ENCODE measurements around the gene MYL5. TPM values are rescaled to one million over a fixed set of nuclear protein-coding genes. Genes with fewer than 3 reads are reported as not detected.
"Not testable (repeated sequence)": the region's sequence is repeated elsewhere in the genome, so short reads cannot be mapped to it uniquely, and the experiment has no call there.

The MYL5 gene
- total RNA-seq, 2 experiments from 2014 or later, result 14.7 to 17.8 TPM

GRCh38 chr4:666436-666810, 7.9 kb upstream of the MYL5 start:
- Mint-ChIP-seq H3K27me3 (no peaks in the 10 kb centered on the region), H3K36me3 (ENCODE audit: low read depth) (peaks cover 12% of the 10 kb centered on the region), H3K4me1 (ENCODE audit: low read depth) (peaks cover 21% of the 10 kb centered on the region), H3K27ac (no peak overlapping the region), H3K9me3 (no peaks in the 10 kb centered on the region), H3K4me3 (no peak overlapping the region)
- DNase-seq, result no peak
- ChIA-PET CTCF (interaction anchor here (0.8 to 3.2 kb wide), 2 partner anchors 8 to 63 kb away, joined by 3 to 7 read pairs; partner anchors contain the start of genes ATP5ME and MYL5), POLR2A (interaction anchor here (4.6 kb wide), 1 partner anchor 7 kb away, joined by 34 read pairs; the partner anchor contains the start of genes ATP5ME and MYL5)
- ATAC-seq, result no peak
- intact Hi-C loops (cut with micrococcal nuclease), result no loop called here
- TF ChIP-seq, protein P1, sequence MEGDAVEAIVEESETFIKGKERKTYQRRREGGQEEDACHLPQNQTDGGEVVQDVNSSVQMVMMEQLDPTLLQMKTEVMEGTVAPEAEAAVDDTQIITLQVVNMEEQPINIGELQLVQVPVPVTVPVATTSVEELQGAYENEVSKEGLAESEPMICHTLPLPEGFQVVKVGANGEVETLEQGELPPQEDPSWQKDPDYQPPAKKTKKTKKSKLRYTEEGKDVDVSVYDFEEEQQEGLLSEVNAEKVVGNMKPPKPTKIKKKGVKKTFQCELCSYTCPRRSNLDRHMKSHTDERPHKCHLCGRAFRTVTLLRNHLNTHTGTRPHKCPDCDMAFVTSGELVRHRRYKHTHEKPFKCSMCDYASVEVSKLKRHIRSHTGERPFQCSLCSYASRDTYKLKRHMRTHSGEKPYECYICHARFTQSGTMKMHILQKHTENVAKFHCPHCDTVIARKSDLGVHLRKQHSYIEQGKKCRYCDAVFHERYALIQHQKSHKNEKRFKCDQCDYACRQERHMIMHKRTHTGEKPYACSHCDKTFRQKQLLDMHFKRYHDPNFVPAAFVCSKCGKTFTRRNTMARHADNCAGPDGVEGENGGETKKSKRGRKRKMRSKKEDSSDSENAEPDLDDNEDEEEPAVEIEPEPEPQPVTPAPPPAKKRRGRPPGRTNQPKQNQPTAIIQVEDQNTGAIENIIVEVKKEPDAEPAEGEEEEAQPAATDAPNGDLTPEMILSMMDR (IDR thresholded peaks at IDR 0.05), result no peak

DNA sequence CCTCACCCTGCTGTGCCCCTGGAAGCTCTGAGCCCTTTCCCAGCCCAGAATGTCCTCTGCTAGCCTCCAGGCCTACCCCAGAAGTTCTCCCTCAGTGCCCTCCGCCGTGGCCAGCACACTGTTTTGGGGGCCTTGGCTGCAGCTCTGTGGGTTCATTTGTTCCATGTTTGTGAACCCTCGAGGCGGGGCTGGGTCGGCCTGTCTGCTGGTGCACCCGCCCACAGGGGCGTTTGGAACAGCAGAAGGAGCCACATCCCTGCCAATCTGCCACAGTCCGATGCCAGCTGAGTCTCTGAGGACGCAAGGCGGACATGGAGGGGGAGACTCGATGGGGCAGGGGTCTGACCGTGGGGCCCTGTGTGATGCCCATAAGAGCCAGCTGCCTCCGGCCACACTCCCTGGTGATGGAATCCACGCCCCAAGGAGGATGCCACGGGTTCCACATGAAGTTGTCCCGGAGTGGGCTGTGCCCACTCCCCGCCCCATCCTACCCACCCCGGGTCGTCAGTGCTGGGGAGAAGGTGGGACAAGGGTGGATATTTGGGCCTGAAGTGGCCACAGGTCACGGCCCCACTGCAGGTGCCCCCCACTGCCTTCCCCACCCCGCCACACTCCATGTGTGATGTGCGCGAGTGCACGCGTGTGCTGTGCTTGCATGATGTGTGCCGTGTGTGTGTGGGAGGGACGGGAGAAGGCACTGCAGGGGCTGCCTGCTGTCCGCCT, 7.4 kb upstream of the MYL5 start:
- no peak overlapping the region for H3K4me3 Mint-ChIP-seq
- H3K9me3 Mint-ChIP-seq, result no peaks in the 10 kb centered on the region
- peaks cover 21% of the 10 kb centered on the region for H3K4me1 Mint-ChIP-seq (ENCODE audit: low read depth)
- H3K36me3 Mint-ChIP-seq (ENCODE audit: low read depth), result peaks cover 17% of the 10 kb centered on the region
- ATAC-seq (no peak), DNase-seq (no peak)
- POLR2A ChIA-PET, result no interaction called here
- intact Hi-C loops (cut with micrococcal nuclease), result no loop called here
- TF ChIP-seq, protein P1 (IDR thresholded peaks at IDR 0.05), result no peak
- no peaks in the 10 kb centered on the region for H3K27me3 Mint-ChIP-seq
- CTCF ChIA-PET, result interaction anchor here (3.2 kb wide), 1 partner anchor 64 kb away, joined by 7 read pairs; no protein-coding TSS in a partner anchor
- no peak overlapping the region for H3K27ac Mint-ChIP-seq

DNA sequence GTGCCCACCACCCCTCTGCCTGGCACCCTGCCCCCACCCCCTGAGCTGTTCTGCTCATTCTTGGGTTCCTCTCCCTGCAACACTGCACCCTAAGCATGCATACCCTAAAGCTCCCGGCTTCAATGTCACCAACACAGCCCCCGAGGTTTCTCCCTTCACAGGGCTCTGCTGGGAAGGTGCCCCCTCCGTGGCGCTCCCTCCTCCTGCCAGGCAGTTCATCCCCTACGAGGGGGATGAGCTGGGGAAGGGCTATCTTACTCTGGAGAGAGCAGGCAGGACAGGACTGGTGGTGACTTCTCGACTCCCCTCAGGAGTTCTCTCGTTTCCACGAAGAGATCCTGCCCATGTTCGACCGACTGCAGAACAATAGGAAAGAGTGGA, 6.8 kb upstream of the MYL5 start:
- DNase-seq (no peak), ATAC-seq (no peak)
- H3K27me3 Mint-ChIP-seq, result no peaks in the 10 kb centered on the region
- no peak overlapping the region for H3K4me3 Mint-ChIP-seq
- CTCF ChIA-PET, result no interaction called here
- no peak overlapping the region for H3K27ac Mint-ChIP-seq
- H3K4me1 Mint-ChIP-seq (ENCODE audit: low read depth), result peaks cover 18% of the 10 kb centered on the region
- H3K9me3 Mint-ChIP-seq, result no peaks in the 10 kb centered on the region
- peaks cover 19% of the 10 kb centered on the region for H3K36me3 Mint-ChIP-seq (ENCODE audit: low read depth)
- TF ChIP-seq, protein P1 (IDR thresholded peaks at IDR 0.05), result no peak
- POLR2A ChIA-PET, result no interaction called here
- intact Hi-C loops (cut with micrococcal nuclease), result no loop called here

DNA sequence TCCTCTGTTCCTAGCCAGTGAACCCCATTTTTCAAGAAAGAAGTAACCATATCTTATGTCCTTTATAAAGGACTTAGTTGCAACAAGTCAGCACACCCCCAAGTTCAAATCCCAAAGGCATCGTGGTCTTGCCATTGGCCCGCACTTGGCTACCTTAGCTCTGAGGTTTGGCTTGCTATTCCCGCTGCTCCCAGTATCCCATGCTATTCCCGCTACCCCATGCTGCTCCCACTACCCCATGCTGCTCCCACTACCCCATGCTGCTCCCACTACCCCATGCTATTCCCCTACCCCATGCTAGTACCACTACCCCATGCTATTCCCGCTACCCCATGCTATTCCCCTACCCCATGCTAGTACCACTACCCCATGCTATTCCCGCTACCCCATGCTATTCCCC, 6.1 kb upstream of the MYL5 start:
- H3K27me3 Mint-ChIP-seq; DNase-seq; CTCF ChIA-PET; intact Hi-C loops (cut with micrococcal nuclease); H3K4me3 Mint-ChIP-seq; ATAC-seq; POLR2A ChIA-PET; H3K27ac Mint-ChIP-seq; H3K9me3 Mint-ChIP-seq: not testable (repeated sequence)
- peaks cover 22% of the 10 kb centered on the region for H3K36me3 Mint-ChIP-seq (ENCODE audit: low read depth)
- peaks cover 18% of the 10 kb centered on the region for H3K4me1 Mint-ChIP-seq (ENCODE audit: low read depth)

DNA sequence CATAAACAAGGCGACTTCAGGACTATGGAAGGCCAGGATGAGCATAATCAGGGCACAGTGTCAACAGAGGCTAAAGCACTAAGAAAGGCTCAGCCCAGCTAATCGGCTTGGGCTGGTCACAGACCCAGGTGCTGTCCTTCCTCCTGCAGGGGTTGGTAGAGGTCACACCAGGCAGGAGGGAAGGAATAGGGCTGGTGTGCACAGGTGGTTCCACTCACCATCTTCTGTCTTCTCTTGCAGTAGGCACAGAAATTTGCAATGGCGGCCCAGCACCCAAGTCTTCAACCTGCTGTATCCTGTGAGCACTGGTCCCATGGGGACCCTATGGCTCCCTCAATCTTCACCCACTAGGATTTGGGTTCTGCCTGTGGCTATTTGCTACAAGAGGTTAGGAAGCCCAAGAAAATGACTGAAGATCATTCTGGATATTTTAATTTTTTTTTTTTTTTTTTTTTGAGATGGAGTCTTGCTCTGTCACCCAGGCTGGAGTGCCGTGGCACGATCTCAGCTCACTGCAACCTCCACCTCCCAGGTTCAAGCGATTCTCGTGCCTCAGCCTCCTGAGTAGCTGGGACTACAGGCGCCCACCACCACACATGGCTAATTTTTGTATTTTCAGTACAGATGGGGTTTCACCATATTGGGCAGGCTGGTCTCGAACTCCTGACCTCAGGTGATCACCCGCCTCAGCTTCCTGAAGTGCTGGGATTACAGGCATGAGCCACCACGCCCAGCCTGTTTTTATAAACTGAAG, 4.4 kb upstream of the MYL5 start:
- POLR2A ChIA-PET; DNase-seq; CTCF ChIA-PET; intact Hi-C loops (cut with micrococcal nuclease); ATAC-seq; H3K27ac Mint-ChIP-seq; H3K4me3 Mint-ChIP-seq; H3K9me3 Mint-ChIP-seq; H3K27me3 Mint-ChIP-seq: not testable (repeated sequence)
- peaks cover 22% of the 10 kb centered on the region for H3K36me3 Mint-ChIP-seq (ENCODE audit: low read depth)
- H3K4me1 Mint-ChIP-seq (ENCODE audit: low read depth), result peaks cover 13% of the 10 kb centered on the region

DNA sequence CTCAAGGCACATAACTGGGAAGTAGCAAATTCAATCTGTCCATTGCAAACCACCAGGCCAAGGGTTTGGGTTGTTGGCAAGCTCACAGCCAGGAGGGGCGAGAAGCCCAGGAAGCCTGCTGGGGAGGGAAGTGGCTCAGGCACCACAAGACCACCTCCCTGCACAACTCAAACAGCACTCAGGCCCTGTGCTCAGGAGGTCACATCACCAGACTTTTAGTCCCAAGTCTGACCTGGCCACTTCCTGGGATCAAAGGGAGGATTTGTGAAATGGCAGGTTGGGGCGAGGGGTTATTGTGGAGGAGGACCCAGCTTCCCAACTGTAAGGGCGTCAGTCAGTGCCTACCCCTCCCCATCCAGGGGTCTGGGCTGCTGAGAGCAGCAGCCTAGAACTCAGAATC, 2.6 kb upstream of the MYL5 start:
- H3K9me3 Mint-ChIP-seq, result no peaks in the 10 kb centered on the region
- no peak for ATAC-seq
- H3K36me3 Mint-ChIP-seq (ENCODE audit: low read depth), result peaks cover 22% of the 10 kb centered on the region
- no peaks in the 10 kb centered on the region for H3K27me3 Mint-ChIP-seq
- H3K4me1 Mint-ChIP-seq (ENCODE audit: low read depth), result peaks cover 13% of the 10 kb centered on the region
- TF ChIP-seq, protein P1 (IDR thresholded peaks at IDR 0.05), result no peak
- ChIA-PET CTCF (interaction anchor here (1.5 to 1.7 kb wide), 3 partner anchors 12 to 69 kb away, joined by 4 to 6 read pairs (median 4); no protein-coding TSS in a partner anchor), POLR2A (interaction anchor here (0.9 to 1.6 kb wide), 3 partner anchors 16 to 164 kb away, joined by 3 to 5 read pairs (median 4); no protein-coding TSS in a partner anchor)
- no peak overlapping the region for H3K27ac Mint-ChIP-seq
- H3K4me3 Mint-ChIP-seq, result peak overlapping the region; percentile 41
- intact Hi-C loops (cut with micrococcal nuclease), result no loop called here
- no peak for DNase-seq

All from activated CD8-positive, alpha-beta T cell treated with anti-CD3 and anti-CD28 coated beads for 36 hours (primary cell).